GM19455 (cell line): ENCODE results near the gene PI16.
"Not testable (repeated sequence)": the region's sequence is repeated elsewhere in the genome, so short reads cannot be mapped to it uniquely, and the experiment has no call there.

Source experiments
- ATAC-seq: cut with Tn5 transposase; IDR thresholded peaks from one replicate; pipeline ENCODE4 v1.9.1; 2021; ENCODE audit not compliant: unreplicated experiment

The PI16 gene

DNA sequence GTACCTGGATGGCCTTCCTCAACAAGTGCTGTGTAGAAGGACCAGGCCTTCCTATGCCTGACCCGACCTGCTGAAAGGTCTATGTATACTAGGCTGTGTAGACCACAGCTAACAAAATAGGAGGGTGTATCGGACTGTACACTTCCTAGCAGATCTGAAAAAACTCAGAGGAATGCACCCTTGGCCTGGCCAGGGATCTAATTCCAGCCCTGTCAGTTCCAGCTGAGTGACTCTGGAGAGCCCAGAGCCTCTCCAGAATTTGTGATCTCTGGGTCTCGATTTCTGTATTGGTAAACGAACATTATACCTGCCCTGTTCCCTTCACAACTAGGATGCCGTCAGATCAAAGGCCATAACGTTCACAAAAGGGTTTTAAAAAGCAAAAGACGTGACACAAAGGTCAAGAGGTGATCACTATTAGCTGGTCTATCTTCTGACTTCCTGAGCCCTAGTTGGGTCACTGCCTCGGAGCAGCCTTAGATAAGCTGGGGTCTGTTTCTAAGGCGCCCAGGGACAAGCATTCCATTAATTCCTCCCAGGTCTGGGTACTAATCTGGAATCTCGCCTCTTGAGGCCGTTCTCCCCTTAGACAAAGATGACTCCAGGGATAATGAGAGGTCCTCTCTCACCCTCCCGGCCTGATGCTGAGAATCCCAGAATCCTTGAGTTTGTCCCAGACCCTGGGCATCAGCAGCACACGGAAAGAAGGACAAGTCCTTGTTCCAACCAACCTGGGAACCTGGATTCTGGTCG, 17.6 kb downstream of the PI16 start:
- no peak for ATAC-seq

DNA sequence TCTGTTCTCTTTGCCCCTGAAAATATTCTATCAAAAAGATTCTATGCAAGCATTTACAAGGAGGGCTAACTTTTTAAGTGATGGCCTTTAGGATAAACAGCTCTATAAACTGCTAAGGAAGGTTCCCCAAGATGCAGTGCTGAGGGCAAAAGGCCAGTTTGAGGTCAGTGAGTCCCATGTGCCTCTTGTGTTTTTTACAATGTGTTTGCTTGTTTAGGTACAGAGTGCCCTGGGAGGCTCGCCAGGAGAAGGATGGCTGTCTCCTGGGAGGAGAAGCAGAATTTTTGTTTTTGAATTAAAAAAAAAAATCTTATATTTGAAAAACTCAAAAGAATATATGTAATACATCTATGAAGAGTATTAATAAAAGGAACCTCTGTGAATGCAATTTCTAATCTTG, 18.7 kb downstream of the PI16 start:
- ATAC-seq = no peak

DNA sequence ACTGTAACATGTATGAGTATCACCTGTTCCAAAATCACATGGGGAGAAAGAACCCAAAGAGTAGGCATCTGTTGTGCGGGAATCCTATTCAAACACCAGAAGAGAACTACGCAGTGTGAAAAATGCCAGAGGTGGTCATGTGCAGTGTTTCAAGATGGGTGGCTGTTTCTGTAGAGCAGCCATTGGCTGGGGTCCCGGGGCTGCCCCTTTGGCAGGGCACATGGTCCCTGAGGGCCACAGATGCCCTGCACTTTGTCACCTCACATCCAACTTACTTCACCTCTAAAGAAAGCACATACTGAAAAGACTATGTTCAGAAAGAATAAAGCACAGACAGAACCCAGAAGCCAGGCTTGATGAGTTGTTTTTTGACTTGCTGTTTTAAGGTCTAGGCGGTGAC, 19.1 kb downstream of the PI16 start:
- ATAC-seq = no peak

DNA sequence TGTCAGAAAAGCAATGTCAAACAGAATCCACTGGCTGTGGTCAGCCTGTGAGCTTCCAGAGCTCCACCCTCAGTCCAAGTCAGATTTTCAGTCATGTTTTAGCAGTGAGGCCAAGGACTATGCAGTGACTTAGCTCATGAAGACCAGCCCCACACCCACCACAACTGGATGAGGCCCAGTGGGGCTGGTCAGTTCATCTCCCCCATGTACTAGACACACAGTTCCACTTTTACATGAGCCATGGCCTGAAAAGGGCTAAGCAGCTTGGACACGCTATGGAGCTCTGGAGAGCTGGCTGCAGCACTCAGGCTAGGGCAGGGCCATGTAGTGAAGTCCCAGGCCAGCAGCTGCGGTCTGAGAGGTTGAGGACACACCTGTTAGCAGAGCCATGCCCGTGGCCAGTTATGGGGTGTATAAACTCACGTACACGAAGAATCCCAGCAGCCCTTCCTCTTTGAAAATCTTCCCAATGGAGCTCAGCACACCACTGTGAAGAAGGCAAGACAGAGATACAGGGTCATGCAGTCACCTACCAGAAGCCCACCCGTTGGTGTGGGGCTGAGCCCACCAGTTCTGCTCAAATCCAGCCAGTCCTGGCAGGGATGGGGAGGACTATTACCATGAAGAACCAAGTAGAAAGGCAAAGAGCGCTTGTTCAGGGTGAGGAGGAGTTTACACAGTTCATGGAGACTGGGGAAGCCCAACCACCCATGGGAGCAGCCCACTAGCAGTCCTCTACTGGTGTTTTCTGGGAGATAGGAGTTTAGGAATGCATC, 20.9 kb downstream of the PI16 start:
- ATAC-seq = no peak

DNA sequence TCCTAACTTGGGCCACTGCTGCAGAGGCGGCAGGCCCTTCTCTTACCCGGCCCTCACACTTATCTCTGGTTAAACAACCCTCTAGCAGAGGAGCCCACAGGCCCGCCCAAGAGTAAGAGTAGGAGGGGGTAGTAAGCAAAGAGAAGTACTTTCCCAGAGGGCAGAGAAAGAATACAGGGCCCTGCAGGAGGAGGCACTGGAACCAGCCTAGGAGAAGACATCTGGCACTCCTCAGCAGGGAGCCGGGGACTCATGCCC, 21.4 kb downstream of the PI16 start:
- no peak for ATAC-seq

DNA sequence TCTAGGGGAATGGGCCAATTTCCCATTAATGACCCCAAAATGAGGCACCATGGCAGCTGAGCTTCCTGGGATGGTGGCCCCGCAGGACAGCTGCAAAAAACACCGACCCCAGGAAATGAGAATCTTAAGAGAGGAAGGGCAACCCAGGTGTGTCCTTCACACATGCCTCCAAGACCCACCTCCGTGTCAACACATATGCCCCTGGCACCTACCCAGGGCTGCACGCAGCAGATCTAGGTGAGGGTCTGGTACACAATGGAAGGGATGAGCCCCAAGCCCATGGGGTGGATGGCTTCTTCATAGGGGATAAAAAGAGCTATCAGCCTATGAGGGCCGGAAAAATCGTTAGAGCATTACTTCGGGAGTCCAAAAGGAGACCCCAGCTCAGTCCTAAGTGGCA, 22.0 kb downstream of the PI16 start:
- no peak for ATAC-seq

DNA sequence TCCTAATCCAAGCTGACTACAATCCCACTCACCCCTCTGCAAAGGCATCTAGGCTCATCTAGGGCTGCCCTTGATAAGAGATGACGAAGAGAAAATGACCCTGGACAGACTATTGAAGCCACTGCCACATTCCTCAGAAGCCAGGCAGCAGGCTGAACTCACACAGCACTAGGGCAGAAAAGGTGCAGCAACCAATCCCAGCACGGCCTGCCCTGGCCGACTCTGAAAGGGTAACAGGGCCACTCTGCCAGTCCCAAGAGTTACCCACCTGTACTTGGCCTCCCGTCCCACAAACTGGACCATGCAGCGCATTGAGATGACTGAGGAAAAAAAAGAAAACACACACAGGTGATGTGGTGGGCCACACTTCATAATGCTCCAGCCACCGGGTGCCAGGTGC, 22.4 kb downstream of the PI16 start:
- ATAC-seq = no peak

DNA sequence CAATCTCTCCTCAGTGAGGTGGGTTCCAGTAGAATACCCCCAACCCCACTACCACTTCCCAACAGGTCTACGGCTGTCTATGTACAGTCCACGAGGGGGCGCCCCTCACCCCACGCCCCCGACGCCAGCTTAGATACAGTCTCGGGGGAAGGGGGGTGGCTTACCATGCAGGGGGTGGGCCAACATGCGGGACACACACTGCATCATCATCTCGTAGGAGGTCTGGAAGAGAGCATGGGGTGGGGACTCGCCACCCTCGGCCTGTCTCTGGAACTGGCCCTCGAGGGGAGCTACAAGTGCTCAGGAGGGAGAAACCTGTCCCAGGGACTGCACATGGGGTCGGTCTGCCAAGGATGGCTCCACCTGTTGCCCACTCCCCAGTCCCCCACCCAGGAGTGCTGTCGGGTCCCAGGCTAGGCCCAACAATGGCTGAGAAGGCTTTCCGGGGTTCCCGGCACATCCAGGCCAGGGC, 23.0 kb downstream of the PI16 start:
- no peak for ATAC-seq

DNA sequence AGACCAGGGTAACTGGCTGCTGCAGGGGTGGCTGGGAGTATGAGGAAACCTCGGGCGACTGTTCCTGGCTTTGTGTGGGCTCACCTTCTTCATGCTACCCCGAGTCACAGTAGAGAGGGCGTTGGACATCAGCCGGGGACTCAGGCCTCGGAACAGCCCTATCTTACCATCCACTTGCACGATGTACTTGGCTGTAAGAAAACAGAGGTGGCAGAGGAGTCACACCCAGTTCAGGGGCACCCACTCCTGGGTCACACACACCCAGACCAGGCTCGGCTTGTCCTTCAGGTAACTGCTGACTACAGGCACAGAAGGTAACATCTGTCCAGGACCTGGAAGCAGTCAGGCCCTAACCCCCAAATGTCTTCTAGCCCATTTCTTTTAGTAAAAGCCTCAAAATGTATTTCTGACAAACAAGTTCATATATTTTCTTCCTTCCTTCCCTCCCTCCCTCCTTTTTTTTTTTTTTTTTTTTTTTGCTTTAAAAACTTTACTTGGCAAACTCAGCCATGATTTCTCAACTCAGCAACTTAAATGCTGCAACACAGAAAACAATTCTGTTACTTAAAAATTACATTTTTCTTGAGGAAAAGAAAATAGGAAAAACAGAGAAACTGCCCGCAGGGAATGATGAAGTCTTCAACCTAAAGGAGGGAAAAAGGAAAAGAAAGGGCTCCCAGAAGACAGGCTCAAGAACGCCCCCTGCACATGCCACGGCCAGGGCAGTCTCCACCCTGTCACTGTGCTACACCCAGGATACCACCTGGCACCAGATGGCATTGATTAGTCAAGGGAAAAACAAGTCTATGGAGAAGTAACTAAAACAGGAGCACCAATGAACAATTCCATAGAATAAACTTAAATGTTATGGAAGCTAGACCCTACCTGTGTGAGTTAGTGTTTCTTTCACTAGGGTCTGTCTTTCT, 24.1 kb downstream of the PI16 start:
- ATAC-seq = no peak

DNA sequence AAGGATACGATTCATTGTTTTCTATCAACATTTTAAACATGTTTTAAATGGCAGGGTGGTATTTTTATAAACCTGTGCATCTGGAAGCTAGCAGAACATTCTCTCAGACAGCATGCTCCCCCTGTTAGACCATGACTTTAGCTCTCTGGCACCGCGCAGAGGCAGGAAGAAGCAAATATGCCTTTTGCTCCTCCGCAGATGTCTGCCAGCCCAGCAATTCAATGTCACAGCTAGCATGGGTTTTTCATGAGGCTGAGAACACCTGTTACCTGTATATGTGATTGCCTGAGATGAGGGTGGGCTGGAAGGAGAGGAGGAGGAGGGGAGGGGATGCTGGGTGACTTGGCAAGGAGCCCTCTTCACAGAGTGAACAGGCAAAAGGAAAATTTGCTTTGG, 24.8 kb downstream of the PI16 start:
- ATAC-seq = no peak

DNA sequence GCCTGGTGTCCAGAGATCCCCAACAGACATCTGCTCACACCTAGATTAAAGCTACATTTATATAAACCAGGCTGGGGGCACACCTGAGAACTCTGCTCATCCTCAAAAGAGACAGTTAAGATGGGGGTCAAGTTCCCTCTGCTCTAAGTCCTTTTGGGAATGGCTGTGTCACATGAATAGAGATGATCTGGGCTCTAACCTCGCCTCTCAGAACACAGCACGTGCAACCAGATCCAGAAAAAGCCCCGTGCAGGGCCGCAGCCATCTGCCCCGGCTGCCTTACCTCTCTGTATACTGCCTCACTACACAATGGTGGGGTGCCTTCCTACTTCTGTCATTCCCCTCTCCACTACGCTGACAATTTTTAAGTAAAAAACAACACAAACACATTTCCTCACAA, 25.6 kb downstream of the PI16 start:
- no peak for ATAC-seq

DNA sequence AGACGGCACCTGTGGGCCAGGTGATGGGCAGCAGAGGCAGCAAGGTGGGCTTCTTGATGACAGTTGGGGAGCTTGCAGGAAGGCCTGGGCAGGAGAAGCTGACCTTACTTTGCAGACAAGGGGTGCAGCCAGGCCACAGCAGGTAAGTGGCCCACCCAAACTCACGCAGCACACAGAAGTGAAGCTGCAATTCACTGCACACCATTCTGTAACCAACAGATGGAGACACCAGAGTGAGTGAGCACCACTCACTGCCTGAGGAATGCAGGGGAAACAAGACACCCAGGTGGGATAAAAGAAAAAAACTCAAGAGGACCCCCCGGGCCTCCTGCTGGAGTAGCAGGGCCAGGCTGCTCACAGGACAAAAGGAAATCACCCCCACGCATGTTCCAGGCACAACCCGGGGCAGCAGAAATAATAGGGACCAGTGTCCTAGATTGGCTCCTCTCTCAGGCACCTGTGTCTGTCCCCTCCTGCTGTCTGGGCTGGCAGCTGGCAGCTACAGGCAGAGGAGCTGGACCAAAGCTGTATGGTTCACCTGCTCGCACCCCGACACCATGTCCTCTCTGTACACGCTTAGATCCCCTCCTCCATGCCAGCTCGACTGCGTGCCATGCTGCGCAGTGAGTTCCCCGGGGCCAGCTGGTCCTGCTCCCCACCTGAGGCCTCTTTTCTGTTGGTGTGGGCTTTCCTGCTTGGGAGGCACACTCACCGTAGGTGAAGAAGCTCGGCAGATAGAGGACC, 26.5 kb downstream of the PI16 start:
- no peak for ATAC-seq

DNA sequence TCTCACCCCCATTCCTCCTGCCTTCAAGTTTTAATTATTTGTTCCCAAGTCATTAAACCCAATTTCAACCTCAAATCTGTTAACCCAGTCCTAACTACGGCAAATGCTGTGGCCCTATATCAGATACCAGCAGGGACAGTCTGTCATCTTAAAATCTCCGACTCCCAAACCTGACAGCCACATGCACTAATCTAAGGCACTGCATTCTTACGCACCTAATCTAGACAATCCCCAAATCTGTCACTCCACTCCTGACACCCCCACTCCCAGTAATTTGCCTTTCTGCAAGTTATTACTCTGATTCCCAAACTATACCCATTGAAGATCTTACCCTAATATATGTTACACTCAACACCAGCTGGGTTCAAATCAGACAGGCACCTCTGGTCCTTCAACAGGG, 29.0 kb downstream of the PI16 start:
- no peak for ATAC-seq

DNA sequence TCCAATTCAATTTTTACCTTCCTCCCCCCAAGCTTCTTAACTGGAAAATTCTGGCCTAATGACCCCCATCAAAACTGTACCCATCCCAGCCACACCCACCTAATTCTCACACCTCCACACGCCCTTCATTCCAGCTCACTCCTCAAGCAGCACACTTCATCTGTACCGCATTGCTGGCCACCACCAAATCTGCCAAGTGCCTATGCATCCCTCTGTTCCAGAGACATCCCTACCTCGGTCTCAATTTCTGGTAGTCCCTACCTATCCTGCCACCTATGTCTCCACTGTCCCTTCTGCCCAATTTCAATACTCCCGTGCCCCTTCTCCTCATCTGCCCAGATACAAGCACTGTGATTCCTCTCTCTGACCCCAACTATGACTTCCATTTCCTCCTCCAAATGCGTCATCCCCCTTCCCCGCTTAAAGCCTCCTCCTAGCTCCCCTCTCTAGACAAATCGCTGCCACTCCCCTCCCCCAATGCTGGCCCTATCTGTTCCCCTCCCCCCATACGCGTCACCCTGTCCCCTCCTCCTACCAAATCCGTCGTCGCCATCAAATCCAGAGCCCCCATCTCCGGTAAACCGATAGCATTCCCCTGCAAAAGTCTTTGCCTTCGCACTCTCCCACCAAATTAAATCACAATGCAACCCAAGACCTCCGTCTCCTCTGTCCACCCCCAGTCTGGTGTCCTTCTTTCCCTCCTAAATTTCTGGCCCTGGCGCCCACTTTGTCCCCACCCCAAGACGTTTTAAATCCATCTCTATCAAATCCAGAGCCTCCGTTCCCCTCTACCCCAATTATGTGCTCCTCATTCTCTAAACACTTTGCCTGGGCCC, 30.3 kb downstream of the PI16 start:
- no peak for ATAC-seq

DNA sequence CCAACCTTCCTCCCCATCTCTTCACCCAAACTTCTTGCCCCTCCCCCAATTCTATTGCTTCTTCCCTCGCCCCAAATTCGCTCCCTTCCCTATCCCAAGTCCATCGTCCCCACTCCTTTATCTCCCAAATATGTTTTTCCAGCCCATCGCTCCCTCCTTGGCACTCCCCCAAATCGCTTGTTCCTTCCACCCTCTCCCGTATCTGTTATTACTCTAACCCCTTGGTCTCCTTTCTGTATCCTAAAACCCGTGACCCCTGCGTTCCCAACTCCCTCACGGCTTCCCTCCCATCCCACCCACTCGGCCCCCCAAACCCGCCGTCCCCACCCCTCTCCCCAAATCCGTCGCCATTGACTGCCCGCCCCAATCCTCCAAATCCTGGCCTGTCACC, 30.9 kb downstream of the PI16 start:
- ATAC-seq = no peak

DNA sequence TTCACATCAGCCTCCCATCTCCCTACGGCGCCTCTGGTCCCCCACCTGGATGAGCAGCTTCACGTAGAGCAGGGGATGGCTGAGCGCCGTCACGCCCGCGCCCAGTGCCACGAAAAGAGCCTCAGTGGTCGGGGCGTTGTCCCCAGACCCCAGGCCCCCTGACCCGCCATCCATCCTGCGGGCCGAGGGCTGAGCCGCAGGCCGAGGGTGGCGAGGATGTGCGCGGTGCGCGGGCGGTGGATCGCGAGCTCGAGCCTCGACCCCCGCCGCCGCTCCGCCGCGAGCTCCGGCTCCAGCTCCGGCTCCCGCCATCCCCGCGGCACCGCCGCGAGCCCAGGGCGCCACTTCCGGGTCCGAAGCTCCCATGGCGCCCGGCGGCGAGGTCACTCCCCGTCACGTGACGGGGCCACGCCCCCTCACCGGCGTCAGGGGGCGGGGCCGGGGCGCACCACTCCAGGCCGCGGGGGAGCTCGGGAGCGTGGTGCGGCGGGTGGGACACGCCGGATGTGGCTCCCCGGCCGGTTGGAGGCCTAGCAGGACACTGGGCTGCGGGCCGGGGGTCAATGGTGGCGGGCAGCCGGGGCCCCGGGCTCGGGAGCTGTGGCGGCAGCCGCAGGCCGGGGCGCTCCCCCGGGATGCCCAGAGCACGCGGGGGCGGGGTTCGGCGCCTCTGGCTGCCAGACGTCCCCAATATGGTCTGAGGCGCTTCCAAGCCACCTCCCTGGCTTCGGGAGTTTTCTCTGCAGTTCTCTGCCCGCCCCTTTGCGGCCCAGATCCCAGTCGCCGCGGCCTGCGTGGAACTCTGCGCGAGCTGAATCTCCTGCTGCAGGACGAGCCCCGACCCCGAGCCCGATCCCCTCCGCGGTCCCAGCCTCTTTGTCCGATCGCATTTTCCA, 31.5 kb downstream of the PI16 start, which contains the start of gene MTCH1:
Gene MTCH1 (minus strand): TSS at position 389 of the 896 bp plus-strand sequence. CDS start 23 bp downstream, at position 366.
- ATAC-seq = peak; percentile 75

DNA sequence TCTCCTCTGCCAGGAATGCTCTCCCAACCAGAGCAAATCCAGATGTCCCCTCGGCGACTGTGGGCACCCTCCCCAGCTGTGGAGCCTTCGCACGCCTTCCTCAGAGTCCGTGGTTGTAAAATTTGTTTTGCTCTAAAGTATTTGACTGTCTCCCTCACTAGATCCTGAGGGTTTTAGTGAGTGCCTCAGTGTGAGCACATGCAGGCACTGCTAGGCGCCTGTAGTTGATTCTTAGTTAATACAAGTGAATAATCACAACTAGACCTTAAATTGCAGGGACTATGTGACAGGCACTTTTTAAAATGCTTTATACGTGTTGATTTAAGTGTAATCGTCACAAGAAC, 32.1 kb downstream of the PI16 start:
- no peak for ATAC-seq

DNA sequence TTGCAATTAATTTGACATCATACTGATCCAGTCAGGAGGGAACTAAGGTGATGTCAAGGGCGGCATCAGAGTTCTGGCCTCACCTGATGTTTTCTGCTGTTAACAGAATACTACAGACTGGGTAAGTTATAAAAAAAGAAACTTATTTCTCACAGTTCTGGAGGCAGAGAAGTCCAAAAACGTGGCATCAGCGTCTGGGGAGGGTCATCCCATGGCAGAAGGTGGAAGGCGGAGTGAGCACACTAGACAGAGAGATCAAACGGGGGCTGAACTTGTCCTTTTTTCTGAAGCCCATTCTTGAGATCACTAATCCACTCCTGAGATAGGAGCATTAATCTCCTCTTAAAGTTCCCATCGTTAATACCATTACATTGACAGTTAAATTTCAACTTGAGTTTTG, 34.7 kb downstream of the PI16 start:
- ATAC-seq = no peak

DNA sequence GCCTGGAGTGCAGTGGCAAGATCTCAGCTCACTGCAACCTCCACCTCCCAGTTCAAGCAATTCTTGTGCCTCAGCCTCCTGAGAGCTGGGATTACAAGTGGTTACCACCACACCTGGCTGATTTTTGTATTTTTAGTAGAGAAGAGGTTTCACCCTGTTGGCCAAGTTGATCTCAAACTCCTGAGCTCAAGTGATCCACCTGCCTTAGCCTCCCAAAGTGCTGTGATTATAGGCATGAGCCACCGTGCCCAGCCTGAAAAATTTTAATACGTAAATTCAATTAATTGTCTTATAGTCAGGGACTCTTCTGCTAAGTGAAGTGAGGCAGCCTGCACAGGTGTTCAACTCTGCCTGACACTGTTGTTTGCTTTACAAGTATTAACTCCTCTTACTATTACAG, 35.9 kb downstream of the PI16 start:
- ATAC-seq = not testable (repeated sequence)
